SK-N-SH (cell line): ENCODE results near the gene HHLA2. TPM values are rescaled to one million over a fixed set of nuclear protein-coding genes. Genes with fewer than 3 reads are reported as not detected.

Experiments used
- CTCF ChIA-PET: fragments of 300-600, 350-600 bp; formaldehyde crosslinking; extraction: SDS; loops from one replicate; lab custom pipeline; 2021; lab: Yijun Ruan, JAX
- POLR2A ChIA-PET: fragments of 350-600 bp; sonication (Branson Sonifier 250); formaldehyde crosslinking; extraction: SDS; loops from one replicate; lab custom pipeline; 2020; ENCODE audit warnings: antibody characterized with exemption, inconsistent platforms; lab: Yijun Ruan, JAX
- DNase-seq: peaks from one replicate; pipeline ENCODE4 v3.0.0; 2012
- H2AFZ ChIP-seq: fragments of 200-600 bp; sonication (generic); 2 replicates; pipeline ENCODE4 v1.8.1; 2016; ENCODE audit warnings: antibody characterized with exemption, mild to moderate bottlenecking, low read depth
- H3F3A ChIP-seq: fragments of 200-600 bp; sonication (generic); replicated peaks from 2 replicates; pipeline ENCODE3; 2016; ENCODE audit warnings: antibody characterized with exemption, mild to moderate bottlenecking; ENCODE audit not compliant: insufficient read depth
- H3K27ac ChIP-seq, 2 experiments: fragments of 200-500 bp in 1 of 2; fragments of 200-600 bp in 1 of 2; sonication (Bioruptor generic) in 1 of 2; sonication (generic), shearing (Covaris generic) in 1 of 2; 2 replicates each; pipeline versions ENCODE4 v1.5.1 to v1.6.1; 2014 to 2016; ENCODE audit warnings: low read depth in 2 of 2, inconsistent platforms in 1 of 2, low read length in 1 of 2, mild to moderate bottlenecking in 1 of 2, mixed read lengths in 1 of 2
- H3K27me3 ChIP-seq: fragments of 200-600 bp; sonication (generic), shearing (Covaris generic); 2 replicates; pipeline ENCODE4 v1.6.1; 2016; ENCODE audit warnings: mixed run types; ENCODE audit not compliant: insufficient read depth
- H3K36me3 ChIP-seq, 2 experiments: fragments of 200-500 bp in 1 of 2; fragments of 200-600 bp in 1 of 2; sonication (Bioruptor generic) in 1 of 2; sonication (generic) in 1 of 2; replicated peaks in 1 of 2; 2 replicates each; pipeline versions ENCODE3 to v1.5.1; 2014 to 2016; ENCODE audit warnings: low read length in 1 of 2, mild to moderate bottlenecking in 1 of 2; ENCODE audit not compliant: insufficient read depth in 2 of 2, control insufficient read depth in 1 of 2
- H3K4me1 ChIP-seq, 2 experiments: fragments of 200-500 bp in 1 of 2; fragments of 200-600 bp in 1 of 2; sonication (Bioruptor generic) in 1 of 2; sonication (generic), shearing (Covaris generic) in 1 of 2; 2 replicates each; pipeline versions ENCODE4 v1.5.1 to v1.6.1; 2014 to 2016; ENCODE audit warnings: low read depth in 1 of 2, low read length in 1 of 2, mixed run types in 1 of 2; ENCODE audit not compliant: insufficient read depth in 2 of 2, control insufficient read depth in 1 of 2
- H3K4me2 ChIP-seq: fragments of 200-600 bp; sonication (generic), shearing (Covaris generic); 2 replicates; pipeline ENCODE4 v1.6.1; 2017; ENCODE audit warnings: mixed run types
- H3K4me3 ChIP-seq, 2 experiments: fragments of 200-500 bp in 1 of 2; fragments of 200-600 bp in 1 of 2; sonication (Bioruptor generic) in 1 of 2; sonication (generic), shearing (Covaris generic) in 1 of 2; 2 replicates each; pipeline versions ENCODE4 v1.5.1 to v1.8.1; 2014 to 2016; ENCODE audit warnings: low read depth in 2 of 2, inconsistent platforms in 1 of 2, low read length in 1 of 2, mild to moderate bottlenecking in 1 of 2, mixed read lengths in 1 of 2, moderate library complexity in 1 of 2
- H3K79me2 ChIP-seq: fragments of 200-600 bp; sonication (generic); 2 replicates; pipeline ENCODE4 v1.8.1; 2017; ENCODE audit warnings: mild to moderate bottlenecking; ENCODE audit not compliant: insufficient read depth
- H3K9ac ChIP-seq: fragments of 200-600 bp; sonication (generic); 2 replicates; pipeline ENCODE4 v1.6.1; 2017; ENCODE audit warnings: mixed run types
- H3K9me2 ChIP-seq: fragments of 200-600 bp; sonication (generic); 2 replicates; pipeline ENCODE4 v1.6.1; 2017; ENCODE audit warnings: mixed run types
- H3K9me3 ChIP-seq: fragments of 200-600 bp; sonication (generic); 2 replicates; pipeline ENCODE4 v1.6.1; 2017; ENCODE audit warnings: mixed run types, mild to moderate bottlenecking, moderate library complexity
- H4K20me1 ChIP-seq: fragments of 200-600 bp; sonication (generic); 2 replicates; pipeline ENCODE4 v1.6.1; 2017; ENCODE audit warnings: mild to moderate bottlenecking, mixed run types; ENCODE audit not compliant: insufficient read depth
- CTCF ChIP-seq: fragments of 200-600 bp; sonication (generic); IDR thresholded peaks from 2 replicates; pipeline ENCODE4 v1.6.1; 2017; ENCODE audit warnings: antibody characterized with exemption, mild to moderate bottlenecking, moderate library complexity
- ELF1 ChIP-seq: IDR thresholded peaks from 2 replicates; pipeline ENCODE4 v1.4.0; 2012
- GATA2 ChIP-seq: sonication (generic); formaldehyde crosslinking; IDR thresholded peaks from 2 replicates; pipeline ENCODE4 v1.5.0; 2020; ENCODE audit warnings: mild to moderate bottlenecking, missing genetic modification reagents
- MXI1 ChIP-seq: IDR thresholded peaks from 2 replicates; pipeline ENCODE4 v1.6.1; 2012; ENCODE audit warnings: mild to moderate bottlenecking, low read depth, low read length, improper control_type of control experiment
- RCOR1 ChIP-seq: fragments of 150-350 bp; IDR thresholded peaks from 2 replicates; pipeline ENCODE4 v1.6.1; 2017; ENCODE audit warnings: antibody characterized with exemption, low read length
- REST ChIP-seq: IDR thresholded peaks from 2 replicates; pipeline ENCODE4 v1.6.1; 2012; ENCODE audit warnings: mild to moderate bottlenecking, low read depth, low read length, moderate library complexity
- RXRA ChIP-seq: IDR thresholded peaks from 2 replicates; pipeline ENCODE4 v1.4.0; 2012; ENCODE audit warnings: low read depth, mild to moderate bottlenecking, borderline replicate concordance
- TAF1 ChIP-seq: IDR thresholded peaks from 2 replicates; pipeline ENCODE4 v1.6.1; 2012; ENCODE audit warnings: low read depth, mild to moderate bottlenecking, low read length, moderate library complexity, borderline replicate concordance
- TCF12 ChIP-seq: IDR thresholded peaks from 2 replicates; pipeline ENCODE4 v1.4.0; 2012
- TEAD4 ChIP-seq: IDR thresholded peaks from 2 replicates; pipeline ENCODE4 v1.4.0; 2012; ENCODE audit warnings: mild to moderate bottlenecking, borderline replicate concordance; ENCODE audit not compliant: insufficient read depth
- USF1 ChIP-seq: IDR thresholded peaks from 2 replicates; pipeline ENCODE4 v1.4.0; 2012; ENCODE audit warnings: low read depth, borderline replicate concordance
- YY1 ChIP-seq: IDR thresholded peaks from 2 replicates; pipeline ENCODE4 v1.4.0; 2012; ENCODE audit warnings: low read depth, mild to moderate bottlenecking
- WGBS: methylation state at CpG from one replicate; pipeline ENCODE4 v1.1.6; 2017; ENCODE audit warnings: low lambda C conversion rate; 5-methylcytosine and 5-hydroxymethylcytosine counted together
- polyA plus RNA-seq, 3 experiments: library from polyadenylated mRNA; depleted of rRNA; stranded (reverse); fragments of >200 nt; gene quantifications; 2 replicates each; pipeline ENCODE4 v1.2.3, GENCODE V29; 2012
- TF ChIP-seq, protein P1 (sequence below): fragments of 150-350 bp; IDR thresholded peaks from 2 replicates; pipeline ENCODE4 v1.6.1; 2016; ENCODE audit warnings: mild to moderate bottlenecking, low read depth, low read length
- TF ChIP-seq, protein P2 (sequence below): IDR thresholded peaks from 2 replicates; pipeline ENCODE4; 2012

The HHLA2 gene
- polyA plus RNA-seq, 1 of the 3 experiments (the other 2 are of a cell fraction): not detected

DNA sequence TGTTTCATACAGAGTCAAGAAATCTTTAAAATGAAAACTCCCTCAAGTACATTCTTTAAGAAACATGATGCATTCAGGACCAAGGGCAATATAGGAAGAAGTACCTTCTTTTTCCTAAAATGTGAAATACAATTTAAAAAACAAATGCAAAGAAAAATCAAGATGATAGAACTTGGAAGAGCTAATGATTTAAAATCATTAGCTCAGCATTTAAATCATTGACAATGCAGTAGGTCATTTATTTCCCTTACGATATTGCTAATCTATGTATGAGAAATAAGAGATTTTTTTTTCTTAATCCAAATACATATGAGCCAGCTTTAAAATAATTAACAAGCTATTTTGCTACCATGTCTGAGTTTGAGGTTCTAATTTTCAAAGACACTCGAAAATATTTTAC is 105.5 kb downstream of the HHLA2 start:
- Histone ChIP-seq H3K9ac (no peak overlapping the region), H3K4me2 (no peak overlapping the region), H3K9me3 (no peaks in the 10 kb centered on the region), H4K20me1 (no peaks in the 10 kb centered on the region), H3K27me3 (no peaks in the 10 kb centered on the region), H3K4me1 (peaks cover 15 to 18% of the 10 kb centered on the region in 2 experiments), H3F3A (peaks cover 17% of the 10 kb centered on the region), H2AFZ (no peak overlapping the region), H3K79me2 (no peaks in the 10 kb centered on the region), H3K36me3 (no peaks in the 10 kb centered on the region), H3K4me3 (no peak overlapping the region), H3K27ac (no peak overlapping the region), H3K9me2 (no peaks in the 10 kb centered on the region)
- CTCF ChIA-PET: interaction anchor here (1.3 kb wide), 1 partner anchor 57 kb away, joined by 3 read pairs; no protein-coding TSS in a partner anchor
- WGBS: 83% methylated on average over 2 of the region's 2 CpGs
- DNase-seq: no peak
- TF ChIP-seq ELF1: no peak
- TF ChIP-seq RXRA: no peak
- no peak for TF ChIP-seq YY1
- no peak for TF ChIP-seq TAF1
- no peak for TF ChIP-seq RCOR1
- TF ChIP-seq CTCF: no peak
- POLR2A ChIA-PET: no interaction called here

DNA sequence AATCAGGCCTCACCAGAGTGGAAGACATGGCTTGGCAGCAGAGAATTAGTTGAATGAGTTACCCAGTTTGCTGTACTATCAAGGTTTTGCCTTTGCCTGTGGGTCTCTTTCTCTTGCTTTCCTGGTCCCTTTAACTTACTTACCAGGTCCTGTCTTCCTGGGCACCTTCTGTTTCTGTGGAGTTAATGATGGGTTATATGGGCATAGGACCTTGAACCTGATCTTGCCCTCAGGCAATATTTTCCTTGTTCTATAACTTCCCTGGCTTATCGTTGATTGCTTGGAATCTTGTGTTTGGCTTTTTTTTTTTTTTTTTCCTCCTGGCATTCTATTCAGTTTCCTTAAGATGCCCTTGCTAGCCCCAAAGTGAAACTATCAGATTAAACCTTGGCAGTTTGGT is 106.8 kb downstream of the HHLA2 start:
- peaks cover 15 to 18% of the 10 kb centered on the region in 2 experiments for H3K4me1 ChIP-seq
- POLR2A ChIA-PET: interaction anchor here (0.8 kb wide), 1 partner anchor 26 kb away, joined by 3 read pairs; no protein-coding TSS in a partner anchor
- no peaks in the 10 kb centered on the region for H4K20me1 ChIP-seq
- no peaks in the 10 kb centered on the region for H3K27me3 ChIP-seq
- DNase-seq: no peak
- no peaks in the 10 kb centered on the region for H3K9me2 ChIP-seq
- peak overlapping the region; percentile 67 for H3K4me2 ChIP-seq
- H3K79me2 ChIP-seq: no peaks in the 10 kb centered on the region
- H3K27ac ChIP-seq: peak overlapping the region; percentile 64 to 75; a peak in 3 of 4 replicates
- H2AFZ ChIP-seq: no peak overlapping the region; the same call in 1 of the 2 replicates
- no peaks in the 10 kb centered on the region for H3K36me3 ChIP-seq
- peak overlapping the region; percentile 22; the same call in 1 of the 2 replicates for H3K9ac ChIP-seq
- no peaks in the 10 kb centered on the region for H3K9me3 ChIP-seq
- 33% methylated on average over 1 of the region's 1 CpG for WGBS
- CTCF ChIA-PET: interaction anchor here (0.6 to 3.6 kb wide), 3 partner anchors 69 to 250 kb away, joined by 3 to 12 read pairs (median 11); no protein-coding TSS in a partner anchor
- 0 out of 4 replicates have a peak overlapping the region, but pooled peaks of 1 of the 2 experiments have one; percentile 11 for H3K4me3 ChIP-seq
- peaks cover 17% of the 10 kb centered on the region for H3F3A ChIP-seq
- TF ChIP-seq, protein P1, sequence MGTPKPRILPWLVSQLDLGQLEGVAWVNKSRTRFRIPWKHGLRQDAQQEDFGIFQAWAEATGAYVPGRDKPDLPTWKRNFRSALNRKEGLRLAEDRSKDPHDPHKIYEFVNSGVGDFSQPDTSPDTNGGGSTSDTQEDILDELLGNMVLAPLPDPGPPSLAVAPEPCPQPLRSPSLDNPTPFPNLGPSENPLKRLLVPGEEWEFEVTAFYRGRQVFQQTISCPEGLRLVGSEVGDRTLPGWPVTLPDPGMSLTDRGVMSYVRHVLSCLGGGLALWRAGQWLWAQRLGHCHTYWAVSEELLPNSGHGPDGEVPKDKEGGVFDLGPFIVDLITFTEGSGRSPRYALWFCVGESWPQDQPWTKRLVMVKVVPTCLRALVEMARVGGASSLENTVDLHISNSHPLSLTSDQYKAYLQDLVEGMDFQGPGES: no peak
- no peak for TF ChIP-seq TEAD4
- no peak for TF ChIP-seq MXI1
- TF ChIP-seq GATA2: no peak
- no peak for TF ChIP-seq CTCF
- TF ChIP-seq USF1: no peak
- TF ChIP-seq, protein P2, sequence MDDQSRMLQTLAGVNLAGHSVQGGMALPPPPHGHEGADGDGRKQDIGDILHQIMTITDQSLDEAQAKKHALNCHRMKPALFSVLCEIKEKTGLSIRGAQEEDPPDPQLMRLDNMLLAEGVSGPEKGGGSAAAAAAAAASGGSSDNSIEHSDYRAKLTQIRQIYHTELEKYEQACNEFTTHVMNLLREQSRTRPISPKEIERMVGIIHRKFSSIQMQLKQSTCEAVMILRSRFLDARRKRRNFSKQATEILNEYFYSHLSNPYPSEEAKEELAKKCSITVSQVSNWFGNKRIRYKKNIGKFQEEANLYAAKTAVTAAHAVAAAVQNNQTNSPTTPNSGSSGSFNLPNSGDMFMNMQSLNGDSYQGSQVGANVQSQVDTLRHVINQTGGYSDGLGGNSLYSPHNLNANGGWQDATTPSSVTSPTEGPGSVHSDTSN: no peak
- no peak for TF ChIP-seq TCF12
- no peak for TF ChIP-seq REST
